CD14-positive monocyte (primary cell): ENCODE data around the gene GPR142. TPM values are rescaled to one million over a fixed set of nuclear protein-coding genes. Genes with fewer than 3 reads are reported as not detected.

ENCODE experiments used
- DNase-seq, 3 donors: peaks; one replicate each; pipeline ENCODE4 v3.0.0-alpha.2; 2011 to 2022
- H2AFZ ChIP-seq: 2 replicates; pipeline ENCODE4 v1.6.0; 2012; ENCODE audit warnings: mild to moderate bottlenecking, low read depth, low read length, inconsistent platforms; ENCODE audit not compliant: insufficient read depth, poor library complexity, severe bottlenecking
- H3K27ac ChIP-seq, 2 donors: 1 replicate in 1 of 2; 2 replicates in 1 of 2; pipeline ENCODE4 v1.5.1; 2012 to 2013; ENCODE audit warnings: low read length in 2 of 2, control low read depth in 1 of 2, inconsistent platforms in 1 of 2, low read depth in 1 of 2, mild to moderate bottlenecking in 1 of 2
- H3K27me3 ChIP-seq, 2 donors: one replicate each; pipeline versions ENCODE4 v1.6.0 to v1.6.1; 2011 to 2013; ENCODE audit warnings: low read length in 2 of 2; ENCODE audit not compliant: control insufficient read depth in 2 of 2, insufficient read depth in 2 of 2
- H3K36me3 ChIP-seq, 2 donors: replicated peaks in 1 of 2; 1 replicate in 1 of 2; 2 replicates in 1 of 2; pipeline versions ENCODE4 v1.5.1 to v1.6.1; 2012 to 2013; ENCODE audit warnings: low read length in 2 of 2, control low read depth in 1 of 2, inconsistent platforms in 1 of 2, mild to moderate bottlenecking in 1 of 2; ENCODE audit not compliant: insufficient read depth in 2 of 2, control insufficient read depth in 1 of 2
- H3K4me1 ChIP-seq, 2 donors: 1 replicate in 1 of 2; 2 replicates in 1 of 2; pipeline versions ENCODE4 v1.5.1 to v1.6.1; 2012 to 2013; ENCODE audit warnings: low read length in 2 of 2, control low read depth in 1 of 2, inconsistent platforms in 1 of 2, mild to moderate bottlenecking in 1 of 2, moderate library complexity in 1 of 2; ENCODE audit not compliant: insufficient read depth in 2 of 2, control insufficient read depth in 1 of 2
- H3K4me2 ChIP-seq: replicated peaks from 2 replicates; pipeline ENCODE3; 2012; ENCODE audit warnings: low read length, moderate library complexity, mild to moderate bottlenecking; ENCODE audit not compliant: poor library complexity, severe bottlenecking; ENCODE audit errors: extremely low read depth
- H3K4me3 ChIP-seq, 3 experiments: fragments of 200-600 bp in 1 of 3; sonication (generic) in 1 of 3; replicated peaks in 1 of 3; 1 replicate in 2 of 3; 2 replicates in 1 of 3; pipeline ENCODE4 v1.5.1; 2011 to 2013; ENCODE audit warnings: low read length in 3 of 3, mild to moderate bottlenecking in 3 of 3, control low read depth in 2 of 3, low read depth in 2 of 3, inconsistent platforms in 1 of 3, moderate library complexity in 1 of 3
- H3K79me2 ChIP-seq: 2 replicates; pipeline ENCODE4 v1.6.0; 2012; ENCODE audit warnings: mild to moderate bottlenecking, control low read depth, inconsistent platforms, low read length, moderate library complexity; ENCODE audit not compliant: insufficient read depth
- H3K9ac ChIP-seq: 2 replicates; pipeline ENCODE4 v1.6.0; 2017; ENCODE audit warnings: low read length, mild to moderate bottlenecking; ENCODE audit not compliant: insufficient read depth, poor library complexity, severe bottlenecking
- H3K9me3 ChIP-seq, 2 donors: replicated peaks in 1 of 2; 1 replicate in 1 of 2; 2 replicates in 1 of 2; pipeline versions ENCODE4 v1.5.1 to v1.6.1; 2012 to 2013; ENCODE audit warnings: low read length in 2 of 2, control low read depth in 1 of 2; ENCODE audit not compliant: control insufficient read depth in 1 of 2, insufficient read depth in 1 of 2
- H4K20me1 ChIP-seq: 2 replicates; pipeline ENCODE4 v1.6.0; 2012; ENCODE audit warnings: mild to moderate bottlenecking, low read length, control low read depth, moderate library complexity; ENCODE audit not compliant: insufficient read depth
- H3K27ac Mint-ChIP-seq, 7 donors: one replicate each; pipeline ENCODE4 v1.8.0; 2020; ENCODE audit warnings: mild to moderate bottlenecking in 7 of 7, mixed read lengths in 7 of 7, moderate library complexity in 6 of 7, inconsistent platforms in 2 of 7
- H3K27me3 Mint-ChIP-seq, 3 donors: one replicate each; pipeline ENCODE4 v1.8.0; 2021 to 2022; ENCODE audit warnings: low read depth in 3 of 3, mild to moderate bottlenecking in 3 of 3, mixed read lengths in 3 of 3, moderate library complexity in 3 of 3, inconsistent platforms in 1 of 3
- H3K36me3 Mint-ChIP-seq, 2 donors: one replicate each; pipeline ENCODE4 v1.8.0; 2020; ENCODE audit warnings: mixed read lengths in 2 of 2, inconsistent platforms in 1 of 2, mild to moderate bottlenecking in 1 of 2
- H3K4me1 Mint-ChIP-seq: one replicate; pipeline ENCODE4 v1.8.0; 2020; ENCODE audit warnings: mild to moderate bottlenecking, mixed read lengths
- H3K4me3 Mint-ChIP-seq, 2 donors: one replicate each; pipeline ENCODE4 v1.8.0; 2020; ENCODE audit warnings: mild to moderate bottlenecking in 2 of 2, mixed read lengths in 2 of 2, moderate library complexity in 1 of 2
- H3K9me3 Mint-ChIP-seq, 7 donors: one replicate each; pipeline ENCODE4 v1.8.0; 2020 to 2022; ENCODE audit warnings: mixed read lengths in 7 of 7, mild to moderate bottlenecking in 6 of 7, moderate library complexity in 6 of 7, inconsistent platforms in 2 of 7
- CTCF ChIP-seq: fragments of 200-600 bp; IDR thresholded peaks from one replicate; pipeline ENCODE4 v1.8.0; 2022; ENCODE audit warnings: antibody characterized with exemption, mild to moderate bottlenecking
- WGBS: methylation state at CpG from one replicate; pipeline ENCODE4 v1.1.5; 2013; ENCODE audit warnings: missing lambda C conversion rate; ENCODE audit not compliant: insufficient coverage; 5-methylcytosine and 5-hydroxymethylcytosine counted together
- intact Hi-C, 2 donors: fragments of 100-400 bp; cut with micrococcal nuclease; formaldehyde crosslinking; loops; one replicate each; pipeline versions ENCODE4 v1.15.0 to v1.15.1; 2023
- polyA plus RNA-seq, 3 donors: library from polyadenylated mRNA; depleted of rRNA in 1 of 3; unstranded in 2 of 3; stranded (reverse) in 1 of 3; fragments of 300-500 nt in 2 of 3; fragments of >200 nt in 1 of 3; fragmentation: Illumina TruSeq in 2 of 3; gene quantifications; 1 replicate in 2 of 3; 2 replicates in 1 of 3; pipeline ENCODE4 v1.2.3, GENCODE V29; 2012 to 2021

Gene GPR142
- polyA plus RNA-seq, 3 donors, result not detected

GRCh38 chr17:74328487-74328886 is 38.8 kb upstream of the GPR142 start:
- H3K27ac Mint-ChIP-seq, result no peak overlapping the region
- intact Hi-C loops, result no loop called here

GRCh38 chr17:74329378-74329777 is 37.9 kb upstream of the GPR142 start:
- H3K4me1 Mint-ChIP-seq, result peaks cover 23% of the 10 kb centered on the region

More at GRCh38 chr17:74328487-74328886, 38.8 kb upstream of the GPR142 start:
- no peaks in the 10 kb centered on the region for H3K79me2 ChIP-seq
- no peak for TF ChIP-seq CTCF
- no peaks in the 10 kb centered on the region for H4K20me1 ChIP-seq
- Mint-ChIP-seq H3K27me3 (peaks cover 46 to 58% (median 49%) of the 10 kb centered on the region in 3 donors), H3K4me3 (no peak overlapping the region), H3K36me3 (peaks cover 0 to 3% of the 10 kb centered on the region in 2 donors), H3K4me1 (peaks cover 23% of the 10 kb centered on the region), H3K9me3 (peaks cover 0 to 10% (median 0%) of the 10 kb centered on the region in 7 donors)
- H3K27ac ChIP-seq, result no peak overlapping the region
- H3K36me3 ChIP-seq, result no peaks in the 10 kb centered on the region
- no peak for DNase-seq
- H2AFZ ChIP-seq, result no peak overlapping the region
- H3K4me2 ChIP-seq, result no peak overlapping the region
- no peaks in the 10 kb centered on the region for H3K9me3 ChIP-seq
- H3K4me1 ChIP-seq, result peaks cover 14 to 25% of the 10 kb centered on the region in 2 donors
- 100% methylated on average over 1 of the region's 3 CpGs for WGBS
- peaks cover 12 to 40% of the 10 kb centered on the region in 2 donors for H3K27me3 ChIP-seq
- no peak overlapping the region for H3K9ac ChIP-seq
- H3K4me3 ChIP-seq, result no peak overlapping the region

More at GRCh38 chr17:74329378-74329777, 37.9 kb upstream of the GPR142 start:
- no peaks in the 10 kb centered on the region for H3K9me3 ChIP-seq
- H2AFZ ChIP-seq, result no peak overlapping the region
- peaks cover 39 to 54% (median 46%) of the 10 kb centered on the region in 3 donors for H3K27me3 Mint-ChIP-seq
- no peaks in the 10 kb centered on the region for H4K20me1 ChIP-seq
- H3K27me3 ChIP-seq, result peaks cover 12 to 38% of the 10 kb centered on the region in 2 donors
- no peaks in the 10 kb centered on the region for H3K79me2 ChIP-seq
- peaks cover 0 to 8% (median 0%) of the 10 kb centered on the region in 7 donors for H3K9me3 Mint-ChIP-seq
- H3K36me3 ChIP-seq, result no peaks in the 10 kb centered on the region
- peak overlapping the region in 1 of 2 donors; percentile 59 for H3K4me3 Mint-ChIP-seq
- TF ChIP-seq CTCF, result no peak
- no peak overlapping the region for H3K4me3 ChIP-seq
- H3K4me2 ChIP-seq, result no peak overlapping the region
- H3K9ac ChIP-seq, result no peak overlapping the region
- H3K27ac ChIP-seq, result no peak overlapping the region
- H3K4me1 ChIP-seq, result peaks cover 14 to 25% of the 10 kb centered on the region in 2 donors
- no peak for DNase-seq
- H3K36me3 Mint-ChIP-seq, result peaks cover 0 to 3% of the 10 kb centered on the region in 2 donors
- 28% methylated on average over 3 of the region's 3 CpGs for WGBS
- H3K27ac Mint-ChIP-seq, result peak overlapping the region in 1 of 7 donors; percentile 33
- intact Hi-C loops, result no loop called here
